K562 (cell line): ENCODE data around the gene ACOX1. TPM values are rescaled to one million over a fixed set of nuclear protein-coding genes. Genes with fewer than 3 reads are reported as not detected.

Experiments
- ATAC-seq: fragments of 200-7000 bp; cut with Tn5 transposase; 3 replicates; pipeline ENCODE4 v1.9.1; 2020; ENCODE audit warnings: moderate library complexity
- BruUV-seq: library from RNA; stranded (reverse); fragments of 400-500 nt; replicated peaks from 2 replicates; lab custom pipeline; 2021; lab: Mats Ljungman, UMichigan
- CTCF ChIA-PET: fragments of 300-600 bp; formaldehyde crosslinking; extraction: SDS; loops from one replicate; lab custom pipeline; 2021; ENCODE audit warnings: low intra/inter-chr PET ratio; lab: Yijun Ruan, JAX
- POLR2A ChIA-PET: fragments of 300-600, 350-650 bp; sonication (Branson Sonifier 250); formaldehyde crosslinking; extraction: SDS; loops from one replicate; lab custom pipeline; 2021; ENCODE audit warnings: antibody characterized with exemption, inconsistent platforms; lab: Yijun Ruan, JAX
- DNase-seq, 4 experiments: peaks; one replicate each; pipeline versions ENCODE4 v3.0.0 to v3.0.0-alpha.2; 2011 to 2018; ENCODE audit warnings: low spot score in 3 of 4, mixed read lengths in 3 of 4; ENCODE audit errors: extremely low read depth in 1 of 4
- FAIRE-seq: peaks from 2 replicates; lab custom pipeline; 2011; peaks lifted over from hg19 to GRCh38; lab: Jason Lieb, UNC
- H2AFZ ChIP-seq: 2 replicates; pipeline ENCODE4 v1.6.0; 2011; ENCODE audit warnings: low read depth, low read length, control low read depth, inconsistent platforms
- H3K27ac ChIP-seq: fragments of 200-600 bp; 3 replicates; pipeline ENCODE4 v1.8.0; 2011; ENCODE audit warnings: low read depth, mild to moderate bottlenecking, control low read depth, inconsistent platforms, low read length, moderate library complexity, mixed read lengths; ENCODE audit errors: extremely low read depth
- H3K27me3 ChIP-seq, 2 experiments: fragments of 300-600 bp in 1 of 2; 2 replicates in 1 of 2; 3 replicates in 1 of 2; pipeline versions ENCODE4 v1.6.0 to v1.8.0; 2011; ENCODE audit warnings: inconsistent platforms in 2 of 2, low read length in 2 of 2, mild to moderate bottlenecking in 1 of 2, mixed read lengths in 1 of 2, moderate library complexity in 1 of 2; ENCODE audit not compliant: control insufficient read depth in 2 of 2, insufficient read depth in 2 of 2
- H3K36me3 ChIP-seq: fragments of 300-600 bp; 3 replicates; pipeline ENCODE4 v1.8.0; 2011; ENCODE audit warnings: mild to moderate bottlenecking, low read length, inconsistent platforms; ENCODE audit not compliant: control insufficient read depth, insufficient read depth
- H3K4me1 ChIP-seq, 2 experiments: fragments of 200-600 bp in 1 of 2; replicated peaks in 1 of 2; 2 replicates in 1 of 2; 3 replicates in 1 of 2; pipeline versions ENCODE4 v1.5.1 to v1.8.0; 2011; ENCODE audit warnings: inconsistent platforms in 2 of 2, low read length in 2 of 2, mild to moderate bottlenecking in 1 of 2, mixed read lengths in 1 of 2, moderate library complexity in 1 of 2; ENCODE audit not compliant: control insufficient read depth in 2 of 2, insufficient read depth in 2 of 2
- H3K4me2 ChIP-seq: 2 replicates; pipeline ENCODE4 v1.6.1; 2011; ENCODE audit warnings: low read length, control low read depth, inconsistent platforms, mixed read lengths; ENCODE audit not compliant: insufficient read depth
- H3K4me3 ChIP-seq: fragments of 200-600 bp; sonication (generic), shearing (Covaris generic); 2 replicates; pipeline ENCODE4 v1.5.1; 2016; ENCODE audit warnings: control low read depth, inconsistent platforms
- H3K79me2 ChIP-seq: fragments of 200-600 bp; 3 replicates; pipeline ENCODE4 v1.8.0; 2011; ENCODE audit warnings: low read length, inconsistent platforms; ENCODE audit not compliant: control insufficient read depth, insufficient read depth
- H3K9ac ChIP-seq, 2 experiments: 2 replicates each; pipeline versions ENCODE4 v1.6.0 to v1.6.1; 2011; ENCODE audit warnings: low read depth in 2 of 2, low read length in 2 of 2, control low read depth in 1 of 2, inconsistent platforms in 1 of 2, mild to moderate bottlenecking in 1 of 2, mixed read lengths in 1 of 2; ENCODE audit not compliant: insufficient read depth in 1 of 2
- H3K9me1 ChIP-seq: one replicate; pipeline ENCODE4 v1.6.0; 2011; ENCODE audit warnings: inconsistent platforms, mild to moderate bottlenecking, low read length, moderate library complexity; ENCODE audit not compliant: control insufficient read depth, insufficient read depth
- H3K9me3 ChIP-seq: replicated peaks from 2 replicates; pipeline ENCODE4 v1.5.1; 2011; ENCODE audit warnings: low read depth, low read length, inconsistent platforms; ENCODE audit not compliant: control insufficient read depth, insufficient read depth
- H4K20me1 ChIP-seq: replicated peaks from 2 replicates; pipeline ENCODE4 v1.6.1; 2011; ENCODE audit warnings: low read length, inconsistent platforms, mixed read lengths; ENCODE audit not compliant: control insufficient read depth, insufficient read depth
- ATF4 ChIP-seq: fragments of 450-650 bp; formaldehyde crosslinking; IDR thresholded peaks from 2 replicates; pipeline ENCODE4 v1.4.0; 2022; ENCODE audit warnings: mild to moderate bottlenecking, moderate library complexity
- E2F3 ChIP-seq: fragments of 250-450 bp; sonication (Bioruptor Pico); IDR thresholded peaks from 2 replicates; pipeline ENCODE4 v1.4.0; 2020; ENCODE audit warnings: mild to moderate bottlenecking
- KDM5B ChIP-seq: fragments of 200-600 bp; sonication (generic); IDR thresholded peaks from 2 replicates; pipeline ENCODE4 v1.6.1; 2012; ENCODE audit warnings: low read depth, mild to moderate bottlenecking, moderate library complexity, low read length, control low read depth, inconsistent platforms; ENCODE audit not compliant: insufficient replicate concordance
- MEF2D ChIP-seq: conservative IDR thresholded peaks from 2 replicates; pipeline ENCODE4 v1.6.1; 2016; ENCODE audit warnings: low read depth, missing genetic modification characterization, missing compliant biosample characterization
- MTF1 ChIP-seq: fragments of 250-450 bp; sonication (Bioruptor Pico); IDR thresholded peaks from 2 replicates; pipeline ENCODE4 v1.9.0; 2021; ENCODE audit warnings: moderate library complexity, mild to moderate bottlenecking, inconsistent platforms, borderline replicate concordance
- NR2C2 ChIP-seq, 2 experiments: fragments of 200-800 bp in 1 of 2; sonication (Bioruptor generic) in 1 of 2; sonication (generic) in 1 of 2; formaldehyde crosslinking in 1 of 2; IDR thresholded peaks; 2 replicates each; pipeline versions ENCODE4 v1.6.1 to v1.8.0; 2016 to 2022; ENCODE audit warnings: mild to moderate bottlenecking in 1 of 2, missing compliant biosample characterization in 1 of 2, missing genetic modification characterization in 1 of 2, missing genetic modification reagents in 1 of 2
- NR3C1 ChIP-seq: sonication (generic); formaldehyde crosslinking; IDR thresholded peaks from 2 replicates; pipeline ENCODE4 v1.8.1; 2022; ENCODE audit warnings: missing genetic modification reagents
- PCBP2 ChIP-seq: fragments of 200-400 bp; formaldehyde crosslinking; IDR thresholded peaks from 2 replicates; pipeline ENCODE4 v1.6.1; 2018; ENCODE audit warnings: low read length, low read depth, mild to moderate bottlenecking, moderate library complexity; ENCODE audit not compliant: poor library complexity, severe bottlenecking
- RREB1 ChIP-seq: fragments of 250-450 bp; sonication (Bioruptor Pico); IDR thresholded peaks from 2 replicates; pipeline ENCODE4 v1.4.0; 2020
- SAFB ChIP-seq: fragments of 200-400 bp; formaldehyde crosslinking; IDR thresholded peaks from 2 replicates; pipeline ENCODE4 v1.6.1; 2017; ENCODE audit warnings: low read depth, low read length, borderline replicate concordance
- ZFP91 ChIP-seq: sonication (generic); formaldehyde crosslinking; IDR thresholded peaks from 2 replicates; pipeline ENCODE4 v1.8.0; 2022; ENCODE audit warnings: mild to moderate bottlenecking, missing genetic modification reagents
- ZNF696 ChIP-seq: fragments of 250-450 bp; sonication (Bioruptor Pico); conservative IDR thresholded peaks from 2 replicates; pipeline ENCODE4 v1.4.0; 2020; ENCODE audit warnings: mild to moderate bottlenecking, moderate library complexity
- WGBS: fragments of 100-300 bp; shearing (Covaris generic); methylation state at CpG from one replicate; pipeline ENCODE4 v1.1.6; 2016; ENCODE audit warnings: low coverage, mixed read lengths; ENCODE audit not compliant: insufficient coverage; ENCODE audit errors: missing lambda C conversion rate; 5-methylcytosine and 5-hydroxymethylcytosine counted together
- in situ Hi-C: fragments of 300-500 bp; cut with MboI; formaldehyde crosslinking; loops from 4 replicates; pipeline ENCODE4 v1.15.0; 2018; ENCODE audit warnings: inconsistent platforms, mixed read lengths
- intact Hi-C: fragments of 100-400 bp; cut with micrococcal nuclease; formaldehyde crosslinking; loops from 2 replicates; pipeline ENCODE4 v1.14.2; 2022
- polyA plus RNA-seq, 8 experiments: library from polyadenylated mRNA; depleted of rRNA in 4 of 8; stranded (reverse) in 5 of 8; unstranded in 3 of 8; fragments of >200 nt; fragmentation: Nextera tagmentation in 2 of 8; fragmentation: Illumina TruSeq in 1 of 8; extraction: Ambion mirVana in 2 of 8; extraction: Trizol in 1 of 8; gene quantifications; 2 replicates each; pipeline versions ENCODE4 v1.2.1 to v1.2.3, GENCODE V29; 2011 to 2014; ENCODE audit warnings: inconsistent platforms in 1 of 8, missing spikeins in 1 of 8
- total RNA-seq, 7 experiments: library from RNA; depleted of rRNA in 6 of 7; stranded (reverse); fragments of >200 nt in 6 of 7; fragmentation: Illumina TruSeq in 2 of 7; extraction: Trizol in 2 of 7; gene quantifications; 2 replicates each; pipeline versions ENCODE4 v1.2.1 to v1.2.3, GENCODE V29; 2011 to 2021; ENCODE audit warnings: low replicate concordance in 1 of 7

Gene ACOX1
- total and polyA plus RNA-seq, 9 of the 15 experiments (the other 6 are each of a cell fraction or from before 2014, with no cell fraction given): 7.8 to 24.1 (median 14.5) TPM

GRCh38 chr17:75985986-75986385, 7.0 kb upstream of the ACOX1 start:
- Histone ChIP-seq H2AFZ (no peak overlapping the region), H4K20me1 (no peaks in the 10 kb centered on the region), H3K9ac (no peak overlapping the region), H3K4me3 (no peak overlapping the region), H3K9me3 (no peaks in the 10 kb centered on the region), H3K4me2 (no peak overlapping the region), H3K9me1 (no peaks in the 10 kb centered on the region), H3K27me3 (no peaks in the 10 kb centered on the region), H3K4me1 (peaks cover 10 to 29% of the 10 kb centered on the region in 2 experiments), H3K27ac (no peak overlapping the region), H3K79me2 (peaks cover 8% of the 10 kb centered on the region; the same call in 2 of the 3 replicates), H3K36me3 (peaks cover 9% of the 10 kb centered on the region; the same call in 1 of the 3 replicates)
- ChIA-PET POLR2A (no interaction called here), CTCF (no interaction called here)
- no TSS peak for BruUV-seq
- in situ Hi-C loops (no loop called here), intact Hi-C loops (loop anchor here (5.0 kb wide), 1 partner anchor 79 kb away; no protein-coding TSS in a partner anchor)
- TF ChIP-seq ZFP91 (CRISPR knock-in tag) (no peak), MEF2D (tag) (no peak), ATF4 (CRISPR knock-in tag) (no peak), E2F3 (CRISPR knock-in tag) (no peak), MTF1 (CRISPR knock-in tag) (no peak), SAFB (no peak), ZNF696 (CRISPR knock-in tag) (no peak), NR2C2 (CRISPR knock-in tag; IDR thresholded peaks at IDR 0.05) (no peak), NR2C2 (tag; IDR thresholded peaks at IDR 0.05) (no peak), KDM5B (no peak), RREB1 (CRISPR knock-in tag) (no peak), NR3C1 (CRISPR knock-in tag) (no peak), PCBP2 (no peak)
- ATAC-seq: no peak
- 86% methylated on average over 3 of the region's 4 CpGs for WGBS
- DNase-seq: no peak
- FAIRE-seq: no peak
